ENCODE results near the gene ADAMTSL1.

The ADAMTSL1 gene

DNA sequence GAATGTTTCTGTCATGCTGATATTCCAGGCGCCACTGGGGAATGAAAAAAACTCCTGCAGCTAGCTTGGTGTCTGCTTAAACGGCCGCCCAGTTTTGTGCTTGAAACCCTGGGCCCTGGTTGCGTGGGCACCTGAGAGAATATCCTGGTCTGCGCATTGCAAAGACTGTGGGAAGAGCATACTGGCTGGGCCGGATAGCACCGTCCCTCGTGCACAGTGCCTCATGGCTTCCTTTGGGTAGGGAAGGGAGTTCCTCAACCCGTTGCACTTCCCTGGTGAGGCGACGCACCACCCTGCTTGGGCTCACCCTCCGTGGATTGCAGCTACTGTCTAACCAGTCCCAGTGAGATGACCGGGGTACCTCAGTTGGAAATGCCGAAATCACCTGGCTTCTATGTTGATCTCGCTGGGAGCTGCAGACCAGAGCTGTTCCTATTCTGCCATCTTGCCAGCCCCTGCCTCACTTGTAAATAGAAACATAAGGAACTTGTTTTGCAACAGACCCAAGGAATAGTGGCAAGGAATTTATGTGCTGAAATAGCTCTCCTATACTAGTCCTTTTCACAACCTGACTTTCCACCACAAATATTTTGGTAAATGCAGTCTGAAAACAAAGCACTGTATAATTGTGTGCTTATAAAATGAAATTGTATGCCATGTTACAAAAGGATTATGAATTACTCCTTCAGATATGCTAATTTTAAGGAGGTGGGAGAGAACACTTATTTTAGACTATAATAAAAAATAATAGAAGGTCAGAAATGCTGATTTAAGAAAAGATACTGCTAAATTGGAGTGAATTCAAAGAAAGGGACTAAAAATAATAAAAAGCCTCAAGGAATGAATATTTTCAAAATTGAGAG is 90.3 kb downstream of the ADAMTSL1 start:
- DNase-seq = no peak

DNA sequence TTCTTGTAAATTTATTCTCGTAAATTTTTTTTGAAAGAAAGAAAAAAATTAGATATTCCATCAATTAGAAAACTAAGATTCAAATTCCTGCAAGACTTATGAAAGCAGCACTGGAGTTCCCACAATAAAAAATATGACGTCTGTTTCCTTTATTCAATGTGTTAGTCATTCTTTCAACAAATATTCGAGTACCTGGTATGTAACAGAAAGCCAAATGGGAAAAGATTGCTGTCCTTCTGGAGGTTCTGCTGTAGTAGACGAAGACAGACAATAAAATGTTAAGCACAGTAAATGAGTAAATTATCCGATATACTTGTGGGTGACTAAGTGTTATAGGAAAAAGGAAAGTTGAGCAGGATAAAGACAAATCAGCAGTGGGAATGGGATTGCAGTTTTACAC is 92.2 kb downstream of the ADAMTSL1 start:
- no peak for DNase-seq

DNA sequence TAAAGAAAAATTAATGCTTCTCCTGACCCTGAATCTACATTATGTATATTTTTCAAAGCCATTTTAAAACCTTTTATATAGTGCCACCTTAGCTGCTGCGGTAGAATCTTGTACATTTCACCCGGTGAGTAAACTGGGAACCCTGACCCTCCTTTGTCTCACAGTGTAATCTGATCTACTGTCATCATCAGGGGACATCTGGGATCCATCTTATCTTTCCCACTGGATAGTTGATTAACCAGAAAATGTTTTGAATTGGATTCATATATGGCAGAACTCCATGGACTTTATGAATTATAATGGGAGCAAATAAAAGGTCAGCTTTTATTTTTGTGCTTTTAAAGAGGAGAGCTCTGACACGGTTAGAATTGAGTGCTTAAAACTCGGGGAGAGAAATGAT is 95.0 kb downstream of the ADAMTSL1 start:
- no peak for DNase-seq

DNA sequence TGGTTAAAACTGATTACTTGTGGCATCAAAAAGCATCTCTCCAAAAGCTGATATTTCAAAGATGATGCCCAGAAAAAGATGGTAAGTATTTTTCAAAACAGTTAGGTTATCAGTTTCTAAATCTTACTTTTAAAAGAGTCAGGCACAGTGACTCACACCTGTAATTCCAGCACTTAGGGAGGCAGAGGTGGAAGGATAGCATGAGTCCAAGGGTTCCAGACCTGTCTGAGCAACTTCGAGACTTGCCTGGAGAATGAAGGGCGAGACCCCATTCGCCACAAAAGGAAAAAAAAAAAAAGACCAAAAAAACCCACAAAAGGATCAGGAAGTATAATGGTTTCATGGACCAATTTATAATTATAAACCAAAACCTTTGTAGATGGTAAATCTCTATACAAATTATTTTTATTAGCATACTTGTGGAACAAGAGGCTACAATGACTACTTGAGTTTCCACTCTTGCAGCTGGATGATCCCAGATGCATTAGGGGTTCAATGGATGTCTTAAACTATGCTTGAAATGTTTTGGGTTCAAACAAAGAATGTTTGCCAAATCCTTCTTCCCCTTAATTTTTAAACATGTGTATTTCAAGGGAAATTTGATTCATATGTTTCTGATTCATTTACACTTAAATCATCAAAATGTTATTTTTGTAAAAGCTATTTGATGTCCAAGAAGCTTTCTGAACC is 96.1 kb downstream of the ADAMTSL1 start:
- no peak for DNase-seq

DNA sequence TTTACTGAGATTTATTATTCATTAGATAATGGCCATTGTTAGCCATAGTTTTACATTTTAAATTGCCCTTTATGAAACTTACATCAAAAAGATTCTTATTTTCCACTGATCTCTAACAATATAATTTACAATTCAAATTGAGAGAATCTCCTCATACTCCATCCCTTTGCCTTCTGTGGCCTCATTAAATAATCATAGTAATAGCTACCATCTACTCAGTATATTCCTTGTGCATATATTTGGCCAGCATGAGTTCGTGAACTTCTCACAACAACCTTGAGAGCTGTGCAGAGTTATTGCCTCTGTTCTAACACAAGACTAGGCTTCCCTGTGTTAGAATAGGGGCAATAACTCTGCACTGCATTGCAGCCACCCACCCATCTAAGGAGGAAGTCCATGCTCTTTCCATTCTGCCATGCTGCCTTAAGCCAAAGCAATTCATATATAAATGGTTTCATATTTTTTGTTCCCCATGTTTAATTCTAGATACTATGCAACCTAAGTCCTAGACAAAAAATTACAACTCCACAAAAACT is 99.1 kb downstream of the ADAMTSL1 start:
- no peak for DNase-seq

GRCh38 chr9:18575686-18576085 is 101.7 kb downstream of the ADAMTSL1 start:
- no peak for DNase-seq

- DNase-seq = no peak
Measured at GRCh38 chr9:18579536-18579935, 105.6 kb downstream of the ADAMTSL1 start.

DNA sequence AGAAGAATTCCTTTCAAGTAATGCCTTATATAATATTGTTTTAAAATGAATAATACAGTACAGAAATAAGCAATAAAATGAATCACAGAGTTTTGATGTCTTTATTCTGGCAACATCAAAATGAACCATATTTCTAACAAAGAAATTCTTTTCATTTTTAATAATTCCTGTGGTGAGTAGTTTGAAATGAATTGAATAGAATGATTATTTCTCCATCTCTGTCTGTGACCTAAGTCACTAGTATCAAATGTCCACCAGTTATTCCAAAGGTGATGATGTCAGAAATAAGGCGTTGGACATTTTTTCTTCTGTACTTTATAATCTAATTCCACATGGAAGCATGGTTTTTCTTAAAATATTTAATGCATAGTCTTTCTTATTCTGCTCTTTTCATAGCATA is 106.2 kb downstream of the ADAMTSL1 start:
- DNase-seq = no peak

DNA sequence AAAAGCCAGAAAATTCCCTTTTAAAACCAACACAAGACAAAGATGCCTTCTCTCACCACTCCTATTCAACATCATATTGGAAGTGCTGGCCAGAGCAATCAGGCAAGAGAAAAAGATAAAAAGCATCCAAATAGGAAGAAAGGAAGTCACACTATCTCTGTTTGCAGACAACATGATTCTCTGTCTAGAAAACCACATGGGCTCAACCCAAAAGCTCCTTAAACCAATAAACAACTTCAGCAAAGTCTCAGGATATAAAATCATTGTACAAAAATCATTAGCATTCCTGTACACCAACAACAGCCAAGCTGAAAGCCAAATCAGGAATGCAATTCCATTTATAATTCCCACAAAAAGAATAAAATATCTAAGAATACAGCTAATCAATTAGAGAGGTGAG is 112.0 kb downstream of the ADAMTSL1 start:
- DNase-seq = no peak

- no peak for DNase-seq
Measured at GRCh38 chr9:18588002-18588401, 114.0 kb downstream of the ADAMTSL1 start.

DNA sequence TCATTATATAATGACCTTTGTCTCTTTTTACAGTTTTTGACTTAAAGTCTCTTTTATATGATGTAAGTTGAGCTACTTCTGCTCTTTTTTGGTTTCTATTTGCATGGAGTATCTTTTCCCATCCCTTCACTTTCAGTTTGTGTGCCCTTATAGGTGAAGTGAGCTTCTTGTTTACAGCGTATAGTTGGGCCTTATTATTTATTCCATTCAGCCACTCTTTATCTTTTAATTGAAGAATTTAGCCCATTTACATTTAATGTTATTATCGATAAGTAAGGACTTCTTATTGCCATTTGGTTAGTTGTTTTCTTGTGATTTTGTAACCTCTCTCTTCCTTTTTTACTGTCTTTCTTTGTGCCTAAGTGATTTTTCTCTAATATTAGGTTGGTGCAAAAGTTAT is 117.3 kb downstream of the ADAMTSL1 start:
- DNase-seq = no peak

- no peak for DNase-seq
Measured at GRCh38 chr9:18594837-18595236, 120.9 kb downstream of the ADAMTSL1 start.

- no peak for DNase-seq
Measured at GRCh38 chr9:18595597-18595996, 121.6 kb downstream of the ADAMTSL1 start.

GRCh38 chr9:18596920-18597319 is 123.0 kb downstream of the ADAMTSL1 start:
- no peak for DNase-seq

DNA sequence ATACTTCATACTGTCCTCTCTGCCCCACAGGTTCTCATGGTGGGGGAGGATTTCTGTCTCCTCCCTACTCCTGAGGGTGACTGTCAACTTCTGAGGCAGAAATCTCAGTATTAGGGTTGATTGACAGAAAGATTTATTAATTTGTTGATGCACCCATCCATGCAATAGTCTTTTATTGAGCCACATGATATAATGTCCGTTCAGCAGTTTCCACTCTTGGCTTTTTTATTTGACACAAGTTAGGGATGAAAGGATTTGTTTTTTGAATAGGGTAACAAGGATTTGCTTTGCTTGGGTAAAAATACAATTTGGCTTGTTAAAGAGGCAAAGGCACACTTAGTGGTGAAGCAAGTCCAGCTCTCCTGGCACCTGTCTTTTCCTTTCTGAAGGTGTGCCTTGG is 125.0 kb downstream of the ADAMTSL1 start:
- DNase-seq = no peak

DNA sequence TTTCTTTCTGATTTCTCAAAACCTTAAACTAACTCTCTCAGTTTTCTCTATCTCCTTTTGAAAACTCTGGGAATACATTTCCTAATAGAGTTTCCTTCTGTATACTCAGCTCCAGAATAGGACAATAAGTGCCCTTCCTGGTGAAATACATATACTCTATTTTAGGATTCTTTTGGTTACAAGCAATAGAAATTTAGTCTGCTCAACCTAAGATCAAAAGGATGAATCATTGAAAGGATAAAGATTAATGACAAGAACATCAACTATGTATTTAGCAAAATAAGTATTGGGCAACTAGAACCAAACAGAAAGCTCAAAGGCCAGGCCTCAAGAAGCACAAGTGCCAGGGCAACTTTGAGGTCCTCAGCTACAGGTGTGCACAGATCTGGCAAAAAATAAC is 127.1 kb downstream of the ADAMTSL1 start:
- no peak for DNase-seq

DNA sequence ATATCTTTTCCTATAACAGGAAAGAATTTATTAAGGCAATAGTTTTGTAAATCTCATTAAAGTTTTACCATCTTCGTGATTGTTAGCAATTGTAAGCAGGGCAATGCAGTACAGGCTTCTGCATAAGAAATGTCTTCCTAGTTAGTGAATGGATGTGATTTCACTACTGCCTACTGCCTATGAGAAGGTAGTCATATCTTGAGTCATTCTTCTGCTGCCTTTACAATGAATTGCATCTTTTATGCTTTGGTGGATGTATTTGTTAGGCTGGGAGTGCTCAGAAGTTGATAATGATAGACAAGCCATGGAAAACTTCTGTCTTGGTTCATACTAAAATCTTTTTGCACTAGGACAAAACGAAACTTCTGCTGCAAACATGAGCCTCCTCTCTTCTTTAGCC is 128.0 kb downstream of the ADAMTSL1 start:
- DNase-seq = no peak

DNA sequence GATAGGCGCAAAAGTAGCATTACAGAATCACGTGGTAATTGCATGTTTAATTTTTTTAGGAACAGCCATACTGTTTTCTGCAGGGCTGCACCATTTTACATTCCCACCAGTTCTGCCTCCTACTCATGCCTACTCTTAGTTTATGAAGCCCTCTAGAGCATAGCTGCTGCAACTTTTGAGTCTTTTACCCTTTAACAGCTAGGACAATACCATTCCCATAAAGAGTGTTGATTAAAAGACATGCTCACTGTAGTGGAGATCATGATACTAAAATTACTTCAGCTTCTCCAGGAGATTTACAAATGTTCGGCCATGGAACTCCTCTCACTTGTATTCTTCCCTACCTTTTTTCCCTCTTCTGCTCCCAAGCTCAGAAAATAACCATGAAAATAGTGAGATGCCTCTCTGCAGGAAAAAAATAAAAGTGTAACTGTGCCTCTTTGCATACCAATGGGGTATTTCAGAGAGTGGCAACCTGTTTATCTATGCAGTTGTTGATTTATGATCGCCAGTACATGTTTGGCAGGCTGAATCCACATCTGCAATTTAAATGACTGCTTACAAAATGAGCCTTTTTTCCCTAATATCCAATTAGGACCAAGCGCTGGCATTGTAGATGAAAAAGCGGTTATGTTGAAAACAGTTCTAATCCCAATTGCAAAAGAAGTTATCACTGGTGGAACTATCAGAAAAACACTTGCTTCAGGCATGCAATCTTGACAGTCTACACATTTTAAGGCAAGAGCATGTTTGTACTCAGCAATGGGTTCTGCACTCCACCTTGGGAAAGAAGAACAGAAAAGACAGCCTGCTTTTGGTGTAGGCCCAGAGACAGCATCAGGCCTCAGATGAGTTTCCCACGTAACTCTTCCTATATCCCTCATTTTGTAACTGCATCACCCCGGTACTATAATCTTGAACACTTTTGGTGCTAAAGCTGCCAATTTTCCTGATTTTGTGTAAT is 131.1 kb downstream of the ADAMTSL1 start:
- DNase-seq = no peak

GRCh38 chr9:18605766-18606180 is 131.8 kb downstream of the ADAMTSL1 start:
- DNase-seq = no peak

DNA sequence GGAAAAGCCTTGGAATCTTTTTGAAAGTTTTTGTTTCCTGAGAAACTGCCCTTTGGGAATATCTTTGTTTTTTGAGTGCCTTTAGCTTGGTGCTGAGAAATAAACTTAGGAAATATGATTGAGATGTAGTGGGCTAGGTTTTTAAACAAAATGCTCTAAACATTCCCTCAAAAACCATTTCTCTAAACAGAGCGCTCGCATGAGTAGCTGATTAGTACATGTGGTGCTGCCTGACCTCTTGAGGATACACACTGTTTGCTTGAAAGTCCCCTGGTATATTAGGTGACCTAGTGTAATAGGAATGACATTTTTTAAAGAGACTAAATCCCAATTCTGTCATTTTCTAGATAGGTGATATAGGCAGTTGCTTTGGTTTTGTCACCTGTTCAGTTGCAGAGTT is 132.3 kb downstream of the ADAMTSL1 start:
- DNase-seq = no peak

DNA sequence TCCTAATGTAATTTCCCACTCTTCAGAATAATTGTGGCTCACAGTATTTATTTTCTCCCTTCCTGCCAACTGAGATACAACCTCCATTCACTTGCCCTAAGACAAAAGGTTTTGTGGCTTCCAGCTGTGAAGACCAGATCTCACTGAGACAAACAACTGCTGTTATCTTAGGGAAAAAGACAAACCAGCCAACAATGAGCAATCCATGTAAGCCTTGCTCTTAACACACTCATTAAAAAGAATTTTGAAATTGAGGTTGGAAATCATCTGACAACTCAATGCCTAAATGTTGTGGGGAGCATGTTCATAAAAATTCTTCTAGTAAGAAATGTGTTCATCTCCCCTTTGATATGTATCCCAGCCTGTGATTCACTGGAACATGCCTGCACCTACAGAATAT is 132.9 kb downstream of the ADAMTSL1 start:
- peak; percentile 44 for DNase-seq

DNA sequence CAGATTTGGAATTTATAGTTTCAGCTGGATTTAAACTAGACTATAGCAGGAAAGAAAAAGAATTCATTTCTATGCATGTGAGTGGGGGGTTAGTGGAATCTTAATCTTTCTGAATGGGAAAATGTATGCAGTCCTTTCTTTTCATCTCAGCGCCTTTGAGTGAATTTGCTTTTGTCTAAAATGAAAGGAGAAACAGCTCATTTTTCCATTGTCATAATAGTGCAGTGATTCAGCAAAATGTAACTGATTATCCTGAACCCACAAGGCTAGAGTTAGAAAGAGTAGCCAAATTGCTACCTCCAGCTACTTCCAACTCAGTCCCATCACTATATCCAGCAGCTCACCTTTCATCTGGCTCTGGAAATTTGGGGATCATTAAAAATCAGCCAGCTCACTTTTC is 134.4 kb downstream of the ADAMTSL1 start:
- DNase-seq = no peak

GRCh38 chr9:18610956-18611355 is 137.0 kb downstream of the ADAMTSL1 start:
- DNase-seq = no peak

All from NCI-H1417 treated with DMSO at 0.1 percent for 48 hours (cell line).